Calu3 (cell line): Measurements from ENCODE around the gene EGF. TPM values are rescaled to one million over a fixed set of nuclear protein-coding genes. Genes with fewer than 3 reads are reported as not detected.

ENCODE experiments used
- BruUV-seq: library from RNA; stranded (reverse); fragments of 400-500 nt; replicated peaks from 2 replicates; lab custom pipeline; 2021; lab: Mats Ljungman, UMichigan
- CTCF ChIA-PET: fragments of 300-600 bp; sonication (Branson Sonifier 250); formaldehyde crosslinking; loops from one replicate; lab custom pipeline; 2022; ENCODE audit warnings: antibody characterized with exemption; lab: Charles Lee
- DNase-seq: peaks from one replicate; pipeline ENCODE4 v3.0.0; 2022
- H3K27ac Mint-ChIP-seq: one replicate; pipeline ENCODE4 v1.8.0; 2022; ENCODE audit warnings: mixed read lengths; ENCODE audit not compliant: unreplicated experiment
- H3K27me3 Mint-ChIP-seq: one replicate; pipeline ENCODE4 v1.8.0; 2022; ENCODE audit warnings: mixed read lengths; ENCODE audit not compliant: unreplicated experiment
- H3K36me3 Mint-ChIP-seq: one replicate; pipeline ENCODE4 v1.8.0; 2022; ENCODE audit warnings: mild to moderate bottlenecking, moderate library complexity, mixed read lengths; ENCODE audit not compliant: insufficient read depth, unreplicated experiment
- H3K4me1 Mint-ChIP-seq: one replicate; pipeline ENCODE4 v1.8.0; 2022; ENCODE audit warnings: mild to moderate bottlenecking, low read depth, mixed read lengths; ENCODE audit not compliant: unreplicated experiment
- H3K4me3 Mint-ChIP-seq: one replicate; pipeline ENCODE4 v1.8.0; 2022; ENCODE audit warnings: mild to moderate bottlenecking, low read depth, moderate library complexity, mixed read lengths; ENCODE audit not compliant: unreplicated experiment
- H3K9me3 Mint-ChIP-seq: one replicate; pipeline ENCODE4 v1.8.0; 2022; ENCODE audit warnings: low read depth, mixed read lengths; ENCODE audit not compliant: unreplicated experiment
- intact Hi-C: fragments of 100-400 bp; cut with micrococcal nuclease; formaldehyde crosslinking; loops from one replicate; pipeline ENCODE4 v1.10.0; 2022; ENCODE audit not compliant: unreplicated experiment
- total RNA-seq: library from RNA; stranded (reverse); gene quantifications from 2 replicates; pipeline ENCODE4 v1.2.3, GENCODE V29; 2022
- TF ChIP-seq, protein P1 (sequence below): fragments of 200-600 bp; IDR thresholded peaks from one replicate; pipeline ENCODE4 v1.8.0; 2022; ENCODE audit warnings: antibody characterized with exemption; ENCODE audit not compliant: unreplicated experiment

The EGF gene
- total RNA-seq, 1 experiment from 2014 or later, result 1.4 TPM

GRCh38 chr4:110042545-110043517 lies 130.1 kb downstream of the EGF start:
- Mint-ChIP-seq H3K9me3 (no peaks in the 10 kb centered on the region), H3K4me1 (no peaks in the 10 kb centered on the region), H3K27me3 (no peaks in the 10 kb centered on the region), H3K4me3 (no peak overlapping the region), H3K36me3 (no peaks in the 10 kb centered on the region), H3K27ac (no peak overlapping the region)
- TF ChIP-seq, protein P1, sequence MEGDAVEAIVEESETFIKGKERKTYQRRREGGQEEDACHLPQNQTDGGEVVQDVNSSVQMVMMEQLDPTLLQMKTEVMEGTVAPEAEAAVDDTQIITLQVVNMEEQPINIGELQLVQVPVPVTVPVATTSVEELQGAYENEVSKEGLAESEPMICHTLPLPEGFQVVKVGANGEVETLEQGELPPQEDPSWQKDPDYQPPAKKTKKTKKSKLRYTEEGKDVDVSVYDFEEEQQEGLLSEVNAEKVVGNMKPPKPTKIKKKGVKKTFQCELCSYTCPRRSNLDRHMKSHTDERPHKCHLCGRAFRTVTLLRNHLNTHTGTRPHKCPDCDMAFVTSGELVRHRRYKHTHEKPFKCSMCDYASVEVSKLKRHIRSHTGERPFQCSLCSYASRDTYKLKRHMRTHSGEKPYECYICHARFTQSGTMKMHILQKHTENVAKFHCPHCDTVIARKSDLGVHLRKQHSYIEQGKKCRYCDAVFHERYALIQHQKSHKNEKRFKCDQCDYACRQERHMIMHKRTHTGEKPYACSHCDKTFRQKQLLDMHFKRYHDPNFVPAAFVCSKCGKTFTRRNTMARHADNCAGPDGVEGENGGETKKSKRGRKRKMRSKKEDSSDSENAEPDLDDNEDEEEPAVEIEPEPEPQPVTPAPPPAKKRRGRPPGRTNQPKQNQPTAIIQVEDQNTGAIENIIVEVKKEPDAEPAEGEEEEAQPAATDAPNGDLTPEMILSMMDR, result no peak
- no TSS peak for BruUV-seq
- CTCF ChIA-PET, result no interaction called here
- intact Hi-C loops, result no loop called here
- DNase-seq, result no peak

DNA sequence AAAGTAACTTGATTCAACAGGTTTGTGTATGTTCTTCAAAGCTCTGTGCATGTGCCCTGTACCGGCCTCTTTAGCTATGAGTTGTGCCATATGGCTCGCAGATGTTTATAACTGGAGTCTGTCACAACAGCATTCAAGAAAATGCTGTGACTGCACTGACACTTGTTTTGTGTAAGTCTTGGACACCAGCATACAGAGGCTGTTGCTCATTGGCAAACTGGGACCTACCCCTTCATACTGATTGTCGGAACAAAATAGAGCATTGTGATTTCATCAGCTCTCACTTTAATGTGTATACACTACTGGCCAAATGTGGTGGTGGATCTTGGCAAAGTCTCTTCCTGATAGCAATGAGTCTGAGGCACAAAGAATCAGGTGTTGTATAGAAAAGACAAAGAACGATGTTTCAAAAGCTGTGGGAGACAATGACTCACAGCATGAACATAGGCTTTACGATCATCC lies 133.9 kb downstream of the EGF start:
- no TSS peak for BruUV-seq
- CTCF ChIA-PET, result interaction anchor here (0.9 kb wide), 1 partner anchor 73 kb away, joined by 3 read pairs; no protein-coding TSS in a partner anchor
- TF ChIP-seq, protein P1, result no peak
- Mint-ChIP-seq H3K9me3 (no peaks in the 10 kb centered on the region), H3K36me3 (peaks cover 3% of the 10 kb centered on the region), H3K4me3 (no peak overlapping the region), H3K4me1 (no peaks in the 10 kb centered on the region), H3K27me3 (no peaks in the 10 kb centered on the region), H3K27ac (no peak overlapping the region)
- DNase-seq, result no peak
- intact Hi-C loops, result no loop called here

GRCh38 chr4:110049951-110050925 lies 137.6 kb downstream of the EGF start:
- peaks cover 3% of the 10 kb centered on the region for H3K36me3 Mint-ChIP-seq
- H3K4me1 Mint-ChIP-seq, result no peaks in the 10 kb centered on the region
- no peak overlapping the region for H3K4me3 Mint-ChIP-seq
- no peak overlapping the region for H3K27ac Mint-ChIP-seq
- TSS peak; percentile 34 for BruUV-seq
- peak; percentile 18 for DNase-seq
- H3K27me3 Mint-ChIP-seq, result no peaks in the 10 kb centered on the region
- intact Hi-C loops, result loop anchor here (2.0 kb wide), 2 partner anchors 161 to 461 kb away; no protein-coding TSS in a partner anchor
- H3K9me3 Mint-ChIP-seq, result no peaks in the 10 kb centered on the region
- TF ChIP-seq, protein P1, result peak; percentile 60
- CTCF ChIA-PET, result interaction anchor here (0.6 to 1.4 kb wide), 3 partner anchors 9 to 391 kb away, joined by 3 to 4 read pairs (median 3); no protein-coding TSS in a partner anchor

DNA sequence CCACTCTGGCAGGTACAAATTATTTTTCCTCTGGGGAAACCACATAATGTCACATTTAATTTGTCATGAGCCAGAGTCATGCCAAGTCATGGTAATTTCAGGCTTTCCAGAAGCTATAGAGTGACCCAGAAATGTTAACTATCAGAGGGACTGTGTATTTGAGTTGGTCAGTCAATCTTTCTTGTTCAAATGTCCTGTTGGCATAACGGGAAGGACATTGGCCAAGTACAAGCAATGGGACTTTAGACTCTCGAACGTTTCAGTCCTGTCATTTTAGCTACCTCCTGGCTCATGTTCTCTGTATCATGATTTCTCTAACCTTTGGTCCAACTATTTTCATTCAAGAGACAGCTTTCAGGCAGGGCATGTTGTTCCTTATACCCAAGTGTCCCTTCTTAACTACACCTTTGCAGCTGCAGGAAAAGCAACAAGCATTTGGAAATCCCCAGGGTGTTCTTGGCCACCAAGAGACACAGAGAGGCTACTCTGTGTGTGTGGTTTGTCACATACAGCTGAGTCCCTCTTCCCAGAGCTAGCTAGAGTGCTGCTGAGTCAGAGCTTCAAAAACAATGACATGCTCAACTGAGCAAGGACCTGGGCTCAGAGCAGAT lies 142.6 kb downstream of the EGF start:
- TF ChIP-seq, protein P1, result no peak
- no peaks in the 10 kb centered on the region for H3K27me3 Mint-ChIP-seq
- no peaks in the 10 kb centered on the region for H3K9me3 Mint-ChIP-seq
- DNase-seq, result no peak
- H3K27ac Mint-ChIP-seq, result no peak overlapping the region
- BruUV-seq, result no TSS peak
- peaks cover 11% of the 10 kb centered on the region for H3K4me1 Mint-ChIP-seq
- no peak overlapping the region for H3K4me3 Mint-ChIP-seq
- intact Hi-C loops, result no loop called here
- H3K36me3 Mint-ChIP-seq, result peaks cover 3% of the 10 kb centered on the region
- CTCF ChIA-PET, result no interaction called here
